ENCODE measurements around the gene PECR.

The PECR gene

GRCh38 chr2:216018709-216019108, 62.9 kb downstream of the PECR start:
- H2AFZ ChIP-seq (ENCODE audit: low read depth, low read length), result no peak overlapping the region
- no peak for TF ChIP-seq EZH2 (IDR thresholded peaks at IDR 0.05; ENCODE audit: borderline replicate concordance, low read depth, low read length, severe bottlenecking)
- TF ChIP-seq CTCF (IDR thresholded peaks at IDR 0.05; ENCODE audit: borderline replicate concordance, extremely low read depth, low read length, poor library complexity, severe bottlenecking), result no peak
- H4K20me1 ChIP-seq (ENCODE audit: insufficient read depth, low read length), result no peaks in the 10 kb centered on the region
- H3K9ac ChIP-seq (ENCODE audit: low read depth, low read length), result no peak overlapping the region
- H3K27ac ChIP-seq (ENCODE audit: low read length), result no peak overlapping the region
- no peak overlapping the region for H3K4me3 ChIP-seq (ENCODE audit: low read depth in 1 of 2, low read length in 2 of 2)
- no peaks in the 10 kb centered on the region; the same call in 1 of the 2 replicates for H3K79me2 ChIP-seq (ENCODE audit: insufficient read depth, low read length)
- ATAC-seq (ENCODE audit: insufficient read depth, low read depth), result no peak
- H3K36me3 ChIP-seq (ENCODE audit: insufficient read depth, low read length), result no peaks in the 10 kb centered on the region
- H3K27me3 ChIP-seq (ENCODE audit: insufficient read depth, low read length, poor library complexity), result no peaks in the 10 kb centered on the region
- no peak overlapping the region for H3K4me2 ChIP-seq (ENCODE audit: insufficient read depth, low read length)
- no peak for DNase-seq
- no peaks in the 10 kb centered on the region for H3K9me3 ChIP-seq (ENCODE audit: insufficient read depth, low read length, severe bottlenecking)
- H3K4me1 ChIP-seq (ENCODE audit: insufficient read depth, low read length), result peaks cover 39% of the 10 kb centered on the region

- peaks cover 9% of the 10 kb centered on the region for H3K79me2 ChIP-seq (ENCODE audit: insufficient read depth, low read length)
- ATAC-seq (ENCODE audit: insufficient read depth, low read depth) (no peak), DNase-seq (peak; percentile 33)
- H3K4me2 ChIP-seq (ENCODE audit: insufficient read depth, low read length), result peak overlapping the region; percentile 65; the same call in 1 of the 2 replicates
- no peak overlapping the region for H3K9ac ChIP-seq (ENCODE audit: low read depth, low read length)
- H3K27ac ChIP-seq (ENCODE audit: low read length), result peak overlapping the region; percentile 94; the same call in 1 of the 2 replicates
- no peak overlapping the region for H2AFZ ChIP-seq (ENCODE audit: low read depth, low read length)
- H3K27me3 ChIP-seq (ENCODE audit: insufficient read depth, low read length, poor library complexity), result no peaks in the 10 kb centered on the region
- no peak overlapping the region for H3K4me3 ChIP-seq (ENCODE audit: low read depth in 1 of 2, low read length in 2 of 2)
- H3K4me1 ChIP-seq (ENCODE audit: insufficient read depth, low read length), result peaks cover 47% of the 10 kb centered on the region
- no peaks in the 10 kb centered on the region for H3K36me3 ChIP-seq (ENCODE audit: insufficient read depth, low read length)
- H3K9me3 ChIP-seq (ENCODE audit: insufficient read depth, low read length, severe bottlenecking), result no peaks in the 10 kb centered on the region
- no peaks in the 10 kb centered on the region for H4K20me1 ChIP-seq (ENCODE audit: insufficient read depth, low read length)
- TF ChIP-seq CTCF (IDR thresholded peaks at IDR 0.05; ENCODE audit: borderline replicate concordance, extremely low read depth, low read length, poor library complexity, severe bottlenecking) (no peak), EZH2 (IDR thresholded peaks at IDR 0.05; ENCODE audit: borderline replicate concordance, low read depth, low read length, severe bottlenecking) (no peak)
Observed at GRCh38 chr2:216017365-216017764, 64.2 kb downstream of the PECR start.

GRCh38 chr2:216016581-216016980, 65.0 kb downstream of the PECR start:
- DNase-seq (no peak), ATAC-seq (ENCODE audit: insufficient read depth, low read depth) (peak; percentile 49)
- Histone ChIP-seq H3K9me3 (ENCODE audit: insufficient read depth, low read length, severe bottlenecking) (no peaks in the 10 kb centered on the region), H3K79me2 (ENCODE audit: insufficient read depth, low read length) (peaks cover 17% of the 10 kb centered on the region), H4K20me1 (ENCODE audit: insufficient read depth, low read length) (no peaks in the 10 kb centered on the region), H3K27me3 (ENCODE audit: insufficient read depth, low read length, poor library complexity) (no peaks in the 10 kb centered on the region), H3K4me2 (ENCODE audit: insufficient read depth, low read length) (peak overlapping the region; percentile 65), H3K4me3 (ENCODE audit: low read depth in 1 of 2, low read length in 2 of 2) (peak overlapping the region in 1 of 2 experiments; percentile 49; a peak in 2 of 4 replicates), H2AFZ (ENCODE audit: low read depth, low read length) (no peak overlapping the region), H3K9ac (ENCODE audit: low read depth, low read length) (peak overlapping the region; percentile 50), H3K4me1 (ENCODE audit: insufficient read depth, low read length) (peaks cover 55% of the 10 kb centered on the region), H3K36me3 (ENCODE audit: insufficient read depth, low read length) (no peaks in the 10 kb centered on the region), H3K27ac (ENCODE audit: low read length) (peak overlapping the region; percentile 94)
- TF ChIP-seq CTCF (IDR thresholded peaks at IDR 0.05; ENCODE audit: borderline replicate concordance, extremely low read depth, low read length, poor library complexity, severe bottlenecking) (no peak), EZH2 (IDR thresholded peaks at IDR 0.05; ENCODE audit: borderline replicate concordance, low read depth, low read length, severe bottlenecking) (no peak)
